Measurements from ENCODE around the gene SLC30A10.
"Not testable (repeated sequence)": the region's sequence is repeated elsewhere in the genome, so short reads cannot be mapped to it uniquely, and the experiment has no call there.

- TF ChIP-seq, protein P1, sequence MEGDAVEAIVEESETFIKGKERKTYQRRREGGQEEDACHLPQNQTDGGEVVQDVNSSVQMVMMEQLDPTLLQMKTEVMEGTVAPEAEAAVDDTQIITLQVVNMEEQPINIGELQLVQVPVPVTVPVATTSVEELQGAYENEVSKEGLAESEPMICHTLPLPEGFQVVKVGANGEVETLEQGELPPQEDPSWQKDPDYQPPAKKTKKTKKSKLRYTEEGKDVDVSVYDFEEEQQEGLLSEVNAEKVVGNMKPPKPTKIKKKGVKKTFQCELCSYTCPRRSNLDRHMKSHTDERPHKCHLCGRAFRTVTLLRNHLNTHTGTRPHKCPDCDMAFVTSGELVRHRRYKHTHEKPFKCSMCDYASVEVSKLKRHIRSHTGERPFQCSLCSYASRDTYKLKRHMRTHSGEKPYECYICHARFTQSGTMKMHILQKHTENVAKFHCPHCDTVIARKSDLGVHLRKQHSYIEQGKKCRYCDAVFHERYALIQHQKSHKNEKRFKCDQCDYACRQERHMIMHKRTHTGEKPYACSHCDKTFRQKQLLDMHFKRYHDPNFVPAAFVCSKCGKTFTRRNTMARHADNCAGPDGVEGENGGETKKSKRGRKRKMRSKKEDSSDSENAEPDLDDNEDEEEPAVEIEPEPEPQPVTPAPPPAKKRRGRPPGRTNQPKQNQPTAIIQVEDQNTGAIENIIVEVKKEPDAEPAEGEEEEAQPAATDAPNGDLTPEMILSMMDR (IDR thresholded peaks at IDR 0.05) = not testable (repeated sequence)
- not testable (repeated sequence) for TF ChIP-seq POLR2A (IDR thresholded peaks at IDR 0.05)
Observed at GRCh38 chr1:219949227-219949626, 20.9 kb upstream of the SLC30A10 start.

Data from Peyer's patch (tissue), 4 donors.